Stimulated activated CD8-positive, alpha-beta memory T cell treated with anti-CD3 and anti-CD28 coated beads, Interleukin-7, amount 100 ng/mL, for 1 hour (primary cell): ENCODE results near the gene CRIM1.

Experiments used
- DNase-seq, 2 donors: peaks; one replicate each; pipeline ENCODE4 v3.0.0-alpha.2; 2020; ENCODE audit warnings: low read depth in 2 of 2

CRIM1 gene

GRCh38 chr2:36516136-36516870 is 160.7 kb downstream of the CRIM1 start:
- no peak for DNase-seq

- DNase-seq, result no peak
These were observed 164.9 kb downstream of the CRIM1 start for GRCh38 chr2:36520431-36520830.

- no peak for DNase-seq
These were observed 167.6 kb downstream of the CRIM1 start for GRCh38 chr2:36523153-36523552.

- no peak for DNase-seq
These were observed 169.7 kb downstream of the CRIM1 start for GRCh38 chr2:36525245-36525644.

GRCh38 chr2:36526226-36526625 is 170.6 kb downstream of the CRIM1 start:
- no peak for DNase-seq

GRCh38 chr2:36528274-36528673 is 172.7 kb downstream of the CRIM1 start:
- no peak for DNase-seq

- no peak for DNase-seq
These were observed 173.3 kb downstream of the CRIM1 start for GRCh38 chr2:36528766-36529392.

- no peak for DNase-seq
These were observed 174.8 kb downstream of the CRIM1 start for GRCh38 chr2:36530178-36530982.

- DNase-seq, result no peak
These were observed 175.4 kb downstream of the CRIM1 start for GRCh38 chr2:36530983-36531354.

GRCh38 chr2:36534275-36534799 is 178.8 kb downstream of the CRIM1 start:
- DNase-seq, result no peak

- DNase-seq, result no peak
These were observed 179.5 kb downstream of the CRIM1 start for GRCh38 chr2:36535099-36535498.

GRCh38 chr2:36536776-36537175 is 181.2 kb downstream of the CRIM1 start:
- no peak for DNase-seq

- no peak for DNase-seq
These were observed 182.8 kb downstream of the CRIM1 start for GRCh38 chr2:36538335-36538734.

- no peak for DNase-seq
These were observed 184.1 kb downstream of the CRIM1 start for GRCh38 chr2:36539631-36540030.

- DNase-seq, result no peak
These were observed 185.6 kb downstream of the CRIM1 start for GRCh38 chr2:36540986-36541754.

- DNase-seq, result no peak
These were observed 186.5 kb downstream of the CRIM1 start for GRCh38 chr2:36541891-36542595.

GRCh38 chr2:36544638-36545338 is 189.2 kb downstream of the CRIM1 start:
- no peak for DNase-seq

- DNase-seq, result no peak
These were observed 190.4 kb downstream of the CRIM1 start for GRCh38 chr2:36545871-36546416.

- DNase-seq, result no peak
These were observed 192.3 kb downstream of the CRIM1 start for GRCh38 chr2:36547906-36548305.

- no peak for DNase-seq
These were observed 193.6 kb downstream of the CRIM1 start for GRCh38 chr2:36549165-36549574.
